HG02870 (cell line): ENCODE measurements around the gene CCDC82.
"Not testable (repeated sequence)": the region's sequence is repeated elsewhere in the genome, so short reads cannot be mapped to it uniquely, and the experiment has no call there.

Source experiments
- ATAC-seq: cut with Tn5 transposase; IDR thresholded peaks from one replicate; pipeline ENCODE4 v1.9.1; 2021; ENCODE audit warnings: mild to moderate bottlenecking, moderate library complexity; ENCODE audit not compliant: unreplicated experiment

The CCDC82 gene

GRCh38 chr11:96389720-96390487, at the start of gene CCDC82, which contains the start of gene JRKL:
Gene CCDC82 (minus strand): TSS chr11:96389912. CDS start chr11:96384747, 5,165 bp downstream.
Gene JRKL (plus strand): TSS chr11:96390013. CDS start chr11:96390650, 637 bp downstream.
- peak; percentile 93 for ATAC-seq

GRCh38 chr11:96432654-96433053, 42.9 kb upstream of the CCDC82 start:
- ATAC-seq, result not testable (repeated sequence)

DNA sequence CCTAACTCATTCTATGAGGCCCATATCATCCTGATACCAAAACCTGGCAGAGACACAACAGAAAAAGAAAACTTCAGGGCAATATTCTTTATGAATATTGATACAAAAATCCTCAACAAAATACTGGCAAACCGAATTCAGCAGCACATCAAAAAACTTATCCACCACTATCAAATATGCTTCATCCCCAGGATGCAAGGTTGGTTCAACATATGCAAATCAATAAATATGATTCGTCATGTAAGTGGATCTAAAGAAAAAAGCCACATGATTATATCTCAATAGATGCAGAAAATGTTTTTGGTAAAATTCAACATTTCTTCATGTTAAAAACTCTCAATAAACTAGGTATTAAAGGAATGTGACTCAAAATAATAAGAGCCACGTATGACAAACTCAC, 41.0 kb upstream of the CCDC82 start:
- no peak for ATAC-seq

DNA sequence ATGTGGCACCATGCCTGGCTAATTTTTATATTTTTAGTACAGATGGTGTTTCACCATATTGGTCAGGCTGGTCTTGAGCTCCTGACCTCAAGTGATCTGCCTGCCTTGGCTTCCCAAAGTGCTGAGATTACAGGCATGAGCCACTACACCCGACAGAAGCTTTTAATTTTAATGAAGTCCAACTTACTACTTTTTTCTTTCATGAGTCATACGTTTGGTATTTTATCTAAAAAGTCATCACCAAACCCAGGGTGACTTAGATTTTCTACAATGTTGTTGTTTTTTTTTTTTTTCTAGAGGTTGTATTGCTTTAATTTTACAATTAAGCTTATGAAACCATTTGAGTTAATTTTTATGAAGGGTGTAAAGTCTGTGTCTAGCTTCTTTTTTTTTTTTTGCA, 35.0 kb upstream of the CCDC82 start:
- ATAC-seq, result no peak

- no peak for ATAC-seq
Measured at GRCh38 chr11:96413408-96413807, 23.7 kb upstream of the CCDC82 start.

- ATAC-seq, result no peak
Measured at GRCh38 chr11:96412761-96413381, 23.2 kb upstream of the CCDC82 start.

DNA sequence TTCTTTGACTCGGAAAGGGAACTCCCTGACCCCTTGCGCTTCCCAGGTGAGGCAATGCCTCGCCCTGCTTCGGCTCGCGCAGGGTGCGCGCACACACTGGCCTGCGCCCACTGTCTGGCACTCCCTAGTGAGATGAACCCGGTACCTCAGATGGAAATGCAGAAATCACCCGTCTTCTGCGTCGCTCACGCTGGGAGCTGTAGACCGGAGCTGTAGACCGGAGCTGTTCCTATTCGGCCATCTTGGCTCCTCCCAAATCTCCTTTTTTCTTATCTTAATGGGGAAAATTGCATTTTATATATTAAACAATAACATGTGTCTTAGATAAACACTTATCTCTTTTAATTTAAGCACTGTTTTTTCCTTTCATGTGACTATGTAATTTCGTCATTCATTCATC, 21.7 kb upstream of the CCDC82 start:
- ATAC-seq, result not testable (repeated sequence)

GRCh38 chr11:96400697-96401096, 11.0 kb upstream of the CCDC82 start:
- no peak for ATAC-seq

DNA sequence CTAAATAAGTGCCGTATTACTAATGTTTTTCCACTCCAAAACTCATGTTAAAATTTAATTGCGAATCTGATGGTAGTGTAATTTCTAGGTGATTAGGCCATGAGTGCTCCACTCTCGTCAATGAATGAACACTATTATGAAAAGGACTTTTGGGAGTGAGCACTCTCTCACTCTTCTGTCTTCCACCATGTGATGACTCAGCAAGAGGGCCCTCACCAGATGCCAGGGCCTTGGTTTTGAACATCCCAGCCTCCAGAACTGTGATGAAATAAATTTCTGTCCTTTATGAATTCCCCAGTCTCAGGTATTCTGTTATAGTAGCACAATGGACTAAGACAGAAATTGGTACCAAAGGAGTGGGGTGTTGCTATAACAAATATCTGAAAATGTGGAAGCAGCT, 8.2 kb upstream of the CCDC82 start:
- ATAC-seq, result no peak

DNA sequence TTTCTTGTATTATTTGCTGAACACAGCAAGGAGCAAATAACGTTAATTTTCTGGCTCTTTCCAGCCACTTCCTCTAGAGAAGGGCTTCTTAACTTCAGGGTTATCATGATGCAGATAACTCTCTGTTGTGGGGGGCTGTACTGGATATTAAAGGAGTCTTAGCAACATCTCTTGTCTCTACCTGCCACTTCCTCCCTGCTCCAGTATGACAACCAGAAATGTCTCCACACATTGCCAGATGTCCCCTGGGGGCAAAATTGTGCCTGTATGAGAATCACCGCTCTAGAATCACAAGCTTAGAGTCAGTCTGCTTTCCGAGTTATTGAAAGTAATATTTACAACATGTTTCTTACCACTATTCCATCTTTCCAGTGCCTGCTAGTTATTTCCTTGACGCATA, 6.9 kb upstream of the CCDC82 start:
- no peak for ATAC-seq

- ATAC-seq, result no peak
Measured at GRCh38 chr11:96394773-96395172, 5.1 kb upstream of the CCDC82 start.

DNA sequence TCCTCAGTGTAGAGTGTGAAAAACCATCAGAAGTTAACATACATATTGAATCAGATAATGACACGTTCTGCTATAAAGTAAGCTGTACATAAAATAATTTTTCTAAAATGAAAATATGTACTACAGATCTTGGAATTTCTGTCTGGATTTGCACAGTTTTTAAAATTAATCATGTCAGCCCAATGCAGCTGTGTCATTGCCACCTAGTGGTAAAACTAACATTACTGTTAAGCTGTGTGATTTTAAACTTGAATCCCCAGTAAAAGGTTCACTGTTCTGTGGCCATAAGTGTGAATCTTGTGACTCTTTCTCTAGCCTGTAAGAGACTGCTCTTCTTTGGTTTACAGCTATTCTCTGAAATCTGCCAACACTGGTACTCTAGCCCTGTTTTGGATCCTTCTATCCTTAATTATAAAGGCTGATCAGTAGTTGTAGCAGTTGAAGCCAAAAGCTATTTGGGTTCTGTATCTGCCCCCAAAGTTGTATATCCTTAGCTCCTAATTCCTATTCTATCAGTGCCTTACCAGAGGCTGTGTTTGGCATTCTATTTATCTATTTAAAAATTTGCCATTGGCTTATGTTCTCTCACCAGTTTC, 4.1 kb upstream of the CCDC82 start:
- no peak for ATAC-seq

- ATAC-seq, result no peak
Measured at GRCh38 chr11:96391698-96392307, 2.1 kb upstream of the CCDC82 start.

GRCh38 chr11:96390488-96390792, 728 bp upstream of the CCDC82 start:
- no peak for ATAC-seq

DNA sequence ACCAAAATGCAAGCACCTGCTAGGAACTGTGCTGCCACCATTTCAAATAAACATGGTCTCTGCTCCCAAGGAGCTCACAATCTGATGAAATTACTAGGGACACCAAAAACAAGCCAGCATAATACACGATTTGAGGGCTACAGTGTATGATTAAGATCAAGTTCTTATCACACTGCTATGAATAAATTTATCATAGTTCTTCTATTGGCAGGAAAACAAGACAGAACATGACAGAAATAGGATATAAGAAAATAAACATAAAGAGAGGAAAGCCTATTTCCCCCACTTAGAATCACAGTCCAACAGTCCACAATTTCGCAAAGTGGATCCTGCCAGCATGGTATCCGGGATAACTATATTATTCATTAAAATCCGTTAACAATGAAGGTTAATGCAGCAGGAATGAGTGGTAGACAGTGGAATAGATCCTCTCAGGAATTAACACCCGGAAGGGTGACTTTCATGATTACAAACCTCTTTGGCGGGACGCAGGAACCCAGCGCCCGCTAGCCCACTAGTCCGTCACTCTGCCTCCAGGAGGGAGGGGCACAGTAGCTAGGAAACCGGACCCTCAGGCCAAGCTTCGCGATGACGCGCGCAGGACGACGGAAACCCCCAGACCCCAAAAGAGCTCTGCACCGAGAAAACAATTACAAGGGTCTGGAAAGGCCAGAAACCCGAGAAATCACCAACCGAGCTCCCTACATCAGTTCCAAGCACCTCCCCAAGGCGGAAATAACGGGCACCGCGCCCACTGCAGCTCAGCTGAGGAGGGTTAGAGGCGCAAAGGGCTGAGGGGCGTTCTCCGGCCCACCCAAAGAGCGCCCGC, 607 bp downstream of the CCDC82 start:
- ATAC-seq, result peak; percentile 41

DNA sequence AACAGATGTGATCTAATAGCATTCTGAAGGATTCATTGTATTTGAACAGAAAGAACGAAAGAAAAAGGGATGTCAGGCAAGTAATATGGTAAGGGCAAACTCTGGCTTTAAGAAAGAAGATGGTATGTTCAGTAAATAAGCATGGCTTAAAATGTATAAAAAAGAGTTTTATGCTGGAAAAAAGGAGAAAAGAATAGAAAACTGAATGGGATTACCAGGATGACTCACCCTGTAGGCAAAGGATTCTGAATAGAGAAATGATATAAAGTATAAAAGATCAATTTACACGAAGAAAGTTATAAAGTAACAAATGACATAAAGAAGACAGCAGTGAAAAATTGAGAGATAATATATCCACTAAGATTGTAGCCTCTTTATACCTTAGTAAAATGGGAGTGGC, 4.5 kb downstream of the CCDC82 start:
- ATAC-seq, result no peak

GRCh38 chr11:96384156-96384555, 5.6 kb downstream of the CCDC82 start:
- no peak for ATAC-seq

DNA sequence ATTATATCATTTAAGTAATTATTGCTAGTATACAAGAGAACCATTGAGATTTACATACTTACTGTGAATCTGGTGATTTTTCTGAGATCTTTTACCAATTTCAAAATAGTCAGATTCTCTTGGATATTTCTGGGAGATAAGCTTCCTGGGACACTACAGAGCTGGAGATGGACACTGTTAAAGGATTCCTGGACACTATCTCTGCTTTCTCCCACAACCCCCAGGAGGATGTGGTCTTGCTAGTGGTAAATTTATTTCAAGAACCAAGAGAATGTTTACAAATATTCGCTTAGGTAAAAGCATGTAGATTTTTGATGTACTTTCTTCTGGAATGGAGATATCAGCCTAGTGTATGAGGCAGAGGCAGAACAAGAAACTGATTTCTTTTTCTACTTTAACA, 12.9 kb downstream of the CCDC82 start:
- ATAC-seq, result no peak

DNA sequence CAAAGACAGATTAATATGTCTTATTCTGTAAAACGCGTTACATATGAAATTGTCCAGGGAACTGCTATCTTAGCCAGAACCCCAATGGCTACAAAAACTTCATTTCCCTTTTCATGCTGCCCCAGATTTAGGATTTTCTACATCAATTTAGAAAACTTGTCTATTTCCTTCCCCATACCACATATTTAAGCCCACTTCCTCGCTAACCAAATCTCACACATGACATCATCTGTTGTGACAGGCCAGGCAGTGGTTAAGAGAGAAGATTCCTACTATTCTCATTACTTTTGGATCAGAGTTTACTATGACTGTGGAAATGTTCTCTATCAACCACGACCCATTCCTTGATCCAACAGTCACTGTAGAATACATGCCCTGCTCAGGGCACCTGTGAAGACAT, 15.9 kb downstream of the CCDC82 start:
- no peak for ATAC-seq

DNA sequence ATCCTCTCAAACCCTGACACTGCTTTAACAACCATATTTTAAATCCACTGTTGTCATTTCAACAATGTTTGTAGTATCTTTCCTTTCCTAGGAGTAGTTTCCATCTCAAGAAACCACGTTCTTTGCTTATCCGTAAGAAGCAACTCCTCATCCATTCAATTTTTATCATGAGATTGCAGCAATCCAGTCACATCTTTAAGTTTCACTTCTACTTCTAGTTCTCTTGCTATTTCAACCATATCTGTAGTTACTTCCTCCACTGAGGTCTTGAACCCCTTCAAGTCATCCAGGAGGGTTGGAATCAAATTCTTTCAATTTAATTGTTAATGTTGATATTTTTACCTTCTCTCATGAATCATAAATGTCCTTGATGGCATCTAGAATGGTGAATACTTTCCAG, 22.4 kb downstream of the CCDC82 start:
- ATAC-seq, result no peak

DNA sequence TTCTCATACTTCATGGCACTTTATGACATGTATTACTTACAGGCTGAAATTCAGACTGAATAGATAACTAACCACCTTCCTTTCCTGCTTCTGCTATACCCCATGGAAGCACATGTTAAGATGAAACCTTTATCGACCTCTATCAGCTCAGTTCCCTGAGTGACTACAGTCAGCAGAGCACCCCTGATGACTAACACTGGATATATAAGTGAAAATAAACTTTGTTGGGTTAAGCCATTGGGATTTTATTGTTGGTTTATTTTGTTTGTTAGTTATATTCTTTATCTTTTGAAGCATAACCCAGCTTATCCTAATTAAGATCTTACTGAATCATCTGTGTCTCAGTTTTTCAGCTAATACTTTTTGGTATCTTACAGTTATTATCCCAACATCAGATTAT, 23.7 kb downstream of the CCDC82 start:
- ATAC-seq, result no peak
